OCI-LY7 (cell line): ENCODE data around the gene CRELD2.

Source experiments
- EZH2phosphoT487 ChIP-seq: fragments of 200-600 bp; sonication (generic); IDR thresholded peaks from 2 replicates; pipeline ENCODE4 v1.6.1; 2018; ENCODE audit warnings: low read depth, borderline replicate concordance, mild to moderate bottlenecking, mixed run types, antibody characterized with exemption, low read length, moderate library complexity, mixed read lengths
- TF ChIP-seq, protein P1 (sequence below): fragments of 200-600 bp; sonication (generic); conservative IDR thresholded peaks from 2 replicates; pipeline ENCODE4 v1.5.1; 2014; ENCODE audit warnings: mild to moderate bottlenecking, antibody characterized with exemption, low read length, moderate library complexity, mixed read lengths

- TF ChIP-seq, protein P1, sequence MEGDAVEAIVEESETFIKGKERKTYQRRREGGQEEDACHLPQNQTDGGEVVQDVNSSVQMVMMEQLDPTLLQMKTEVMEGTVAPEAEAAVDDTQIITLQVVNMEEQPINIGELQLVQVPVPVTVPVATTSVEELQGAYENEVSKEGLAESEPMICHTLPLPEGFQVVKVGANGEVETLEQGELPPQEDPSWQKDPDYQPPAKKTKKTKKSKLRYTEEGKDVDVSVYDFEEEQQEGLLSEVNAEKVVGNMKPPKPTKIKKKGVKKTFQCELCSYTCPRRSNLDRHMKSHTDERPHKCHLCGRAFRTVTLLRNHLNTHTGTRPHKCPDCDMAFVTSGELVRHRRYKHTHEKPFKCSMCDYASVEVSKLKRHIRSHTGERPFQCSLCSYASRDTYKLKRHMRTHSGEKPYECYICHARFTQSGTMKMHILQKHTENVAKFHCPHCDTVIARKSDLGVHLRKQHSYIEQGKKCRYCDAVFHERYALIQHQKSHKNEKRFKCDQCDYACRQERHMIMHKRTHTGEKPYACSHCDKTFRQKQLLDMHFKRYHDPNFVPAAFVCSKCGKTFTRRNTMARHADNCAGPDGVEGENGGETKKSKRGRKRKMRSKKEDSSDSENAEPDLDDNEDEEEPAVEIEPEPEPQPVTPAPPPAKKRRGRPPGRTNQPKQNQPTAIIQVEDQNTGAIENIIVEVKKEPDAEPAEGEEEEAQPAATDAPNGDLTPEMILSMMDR: no peak
- no peak for TF ChIP-seq EZH2phosphoT487
These were observed 35.4 kb downstream of the CRELD2 start for GRCh38 chr22:49953680-49954344.
